Fibroblast of the aortic adventitia (primary cell): Measurements from ENCODE around the gene RASSF5. TPM values are rescaled to one million over a fixed set of nuclear protein-coding genes. Genes with fewer than 3 reads are reported as not detected.

Source experiments
- DNase-seq: peaks from one replicate; pipeline ENCODE4 v3.0.0-alpha.2; 2010; ENCODE audit warnings: low read depth
- H3K4me3 ChIP-seq: 2 replicates; pipeline ENCODE4 v1.5.1; 2011; ENCODE audit warnings: low read depth, mild to moderate bottlenecking, control low read depth, low read length, moderate library complexity
- CTCF ChIP-seq: IDR thresholded peaks from 2 replicates; pipeline ENCODE4 v1.5.1; 2011; ENCODE audit warnings: mild to moderate bottlenecking, low read length, control low read depth, inconsistent platforms; ENCODE audit not compliant: insufficient read depth
- total RNA-seq: library from RNA; depleted of rRNA; stranded (reverse); fragments of >200 nt; gene quantifications from 2 replicates; pipeline ENCODE4 v1.2.3, GENCODE V29; 2012; ENCODE audit warnings: low replicate concordance

The RASSF5 gene
- total RNA-seq, 1 donor, result 4.1 TPM

- no peak overlapping the region for H3K4me3 ChIP-seq
- TF ChIP-seq CTCF, result no peak
- DNase-seq, result no peak
Observed at GRCh38 chr1:206534552-206534951, 27.2 kb downstream of the RASSF5 start.

- no peak overlapping the region for H3K4me3 ChIP-seq
- TF ChIP-seq CTCF, result no peak
- DNase-seq, result no peak
Observed at GRCh38 chr1:206535853-206536188, 28.5 kb downstream of the RASSF5 start.

GRCh38 chr1:206537141-206537540 lies 29.8 kb downstream of the RASSF5 start:
- no peak for TF ChIP-seq CTCF
- no peak for DNase-seq
- no peak overlapping the region for H3K4me3 ChIP-seq

- TF ChIP-seq CTCF, result no peak
- no peak overlapping the region for H3K4me3 ChIP-seq
- DNase-seq, result no peak
Observed at GRCh38 chr1:206538086-206538770, 30.9 kb downstream of the RASSF5 start.

GRCh38 chr1:206538901-206539640 lies 31.7 kb downstream of the RASSF5 start:
- no peak overlapping the region for H3K4me3 ChIP-seq
- DNase-seq, result no peak
- no peak for TF ChIP-seq CTCF

- TF ChIP-seq CTCF, result no peak
Observed at GRCh38 chr1:206540044-206540780, 32.9 kb downstream of the RASSF5 start.

More at GRCh38 chr1:206540044-206540780, 32.9 kb downstream of the RASSF5 start:
- DNase-seq, result peak; percentile 61
- H3K4me3 ChIP-seq, result no peak overlapping the region
